ENCODE data around the gene ETS2.

DNA sequence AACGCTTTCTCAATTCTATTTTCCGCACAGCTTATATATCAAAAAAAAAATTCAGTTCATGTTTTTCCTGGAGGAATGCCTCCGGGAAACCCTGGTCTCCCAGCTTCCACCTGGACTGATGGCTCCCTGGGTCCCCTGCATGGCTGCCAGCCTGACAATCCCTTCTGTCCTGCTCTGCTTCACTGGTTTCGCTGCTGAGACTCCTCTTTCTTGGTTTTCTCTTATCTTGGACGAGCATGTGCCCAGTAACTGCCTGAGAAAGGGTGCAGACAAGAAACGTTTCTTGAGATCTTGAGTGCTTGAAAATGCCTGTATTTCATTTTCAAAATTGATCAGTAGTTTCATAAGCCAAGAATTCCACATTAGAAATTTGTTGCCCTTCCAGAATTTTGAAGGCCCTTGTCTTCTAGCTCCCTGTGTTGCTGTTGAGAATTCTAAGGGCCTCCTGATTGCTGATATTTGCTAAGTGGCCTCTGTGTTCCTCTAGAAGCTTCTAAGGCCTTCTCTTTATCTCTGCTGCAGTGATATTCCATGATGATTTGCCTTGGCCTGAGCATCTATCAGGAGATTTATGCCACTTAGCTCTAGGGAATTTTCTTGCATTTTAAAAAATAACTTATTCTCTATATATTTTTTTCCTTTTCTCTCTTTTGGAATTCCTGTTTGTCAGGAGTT is 44.7 kb downstream of the ETS2 start:
- no peak for TF ChIP-seq ZNF274 (IDR thresholded peaks at IDR 0.05; ENCODE audit: low read depth, low read length)
- no peak for TF ChIP-seq SUZ12 (IDR thresholded peaks at IDR 0.05; ENCODE audit: extremely low read depth, insufficient read depth, insufficient read length)
- TF ChIP-seq YY1 (IDR thresholded peaks at IDR 0.05; ENCODE audit: insufficient read depth, insufficient read length): no peak

All from NT2/D1 (cell line).